Natural killer cell (primary cell): ENCODE measurements around the gene MAP2K2. TPM values are rescaled to one million over a fixed set of nuclear protein-coding genes. Genes with fewer than 3 reads are reported as not detected.
A peak's percentile ranks its signal among the peaks of the same experiment; 100 is the strongest.

ENCODE experiments used
- ATAC-seq, 3 donors: fragments of 150-1000 bp in 2 of 3; fragments of 200-7000 bp in 1 of 3; cut with Tn5 transposase; 1 replicate in 1 of 3; 2 replicates in 2 of 3; pipeline ENCODE4 v1.10.0; 2021; ENCODE audit warnings: mild to moderate bottlenecking in 2 of 3, moderate library complexity in 2 of 3
- DNase-seq, 2 donors: peaks; one replicate each; pipeline versions ENCODE4 v3.0.0 to v3.0.0-alpha.2; 2013 to 2021; ENCODE audit warnings: mixed read lengths in 1 of 2
- H3K27ac ChIP-seq: one replicate; pipeline ENCODE4 v1.5.1; 2013; ENCODE audit warnings: mild to moderate bottlenecking, low read length
- H3K27me3 ChIP-seq: one replicate; pipeline ENCODE4 v1.6.1; 2013; ENCODE audit warnings: low read length; ENCODE audit not compliant: control insufficient read depth, insufficient read depth
- H3K36me3 ChIP-seq: one replicate; pipeline ENCODE4 v1.6.1; 2013; ENCODE audit warnings: low read length; ENCODE audit not compliant: control insufficient read depth, insufficient read depth
- H3K4me1 ChIP-seq: one replicate; pipeline ENCODE4 v1.6.1; 2013; ENCODE audit warnings: low read length; ENCODE audit not compliant: control insufficient read depth, insufficient read depth
- H3K4me3 ChIP-seq: one replicate; pipeline ENCODE4 v1.5.1; 2013; ENCODE audit warnings: low read length
- H3K9me3 ChIP-seq: one replicate; pipeline ENCODE4 v1.6.1; 2013; ENCODE audit warnings: low read length; ENCODE audit not compliant: control insufficient read depth, insufficient read depth
- H3K27ac Mint-ChIP-seq, 2 donors: one replicate each; pipeline ENCODE4 v1.8.0; 2022; ENCODE audit warnings: mild to moderate bottlenecking in 2 of 2, mixed read lengths in 2 of 2, moderate library complexity in 1 of 2
- H3K27me3 Mint-ChIP-seq, 2 donors: one replicate each; pipeline ENCODE4 v1.8.0; 2022; ENCODE audit warnings: low read depth in 2 of 2, mixed read lengths in 2 of 2
- H3K36me3 Mint-ChIP-seq: one replicate; pipeline ENCODE4 v1.8.0; 2022; ENCODE audit warnings: mixed read lengths
- H3K4me1 Mint-ChIP-seq, 2 donors: one replicate each; pipeline ENCODE4 v1.8.0; 2022; ENCODE audit warnings: mixed read lengths in 2 of 2
- H3K4me3 Mint-ChIP-seq: one replicate; pipeline ENCODE4 v1.8.0; 2022; ENCODE audit warnings: mild to moderate bottlenecking, moderate library complexity, mixed read lengths
- H3K9me3 Mint-ChIP-seq, 2 donors: one replicate each; pipeline ENCODE4 v1.8.0; 2022; ENCODE audit warnings: mixed read lengths in 2 of 2
- CTCF ChIP-seq: fragments of 200-600 bp; IDR thresholded peaks from one replicate; pipeline ENCODE4 v1.8.0; 2022; ENCODE audit warnings: antibody characterized with exemption
- WGBS: methylation state at CpG from one replicate; pipeline ENCODE4 v1.1.7; 2013; ENCODE audit warnings: missing lambda C conversion rate; ENCODE audit not compliant: insufficient coverage; 5-methylcytosine and 5-hydroxymethylcytosine counted together
- intact Hi-C: fragments of 100-400 bp; cut with micrococcal nuclease; formaldehyde crosslinking; loops from one replicate; pipeline ENCODE4 v1.14.2; 2022
- total RNA-seq, 4 donors: library from RNA; stranded (reverse); fragments of 120-200 nt in 1 of 4; gene quantifications; one replicate each; pipeline versions ENCODE4 v1.2.3 to v1.2.4, GENCODE V29; 2013 to 2022

The MAP2K2 gene
- total RNA-seq, 3 donors from 2014 or later (not counting 1 experiment from before 2014, with no cell fraction given) = 137 to 154 (median 152) TPM

- H3K36me3 ChIP-seq = peaks cover 18% of the 10 kb centered on the region
Observed at GRCh38 chr19:4120559-4121272, 3.2 kb downstream of the MAP2K2 start.

GRCh38 chr19:4119763-4120162 lies 4.2 kb downstream of the MAP2K2 start:
- no peaks in the 10 kb centered on the region for H3K27me3 Mint-ChIP-seq
- intact Hi-C loops = no loop called here
- Histone ChIP-seq H3K9me3 (no peaks in the 10 kb centered on the region), H3K36me3 (peaks cover 19% of the 10 kb centered on the region), H3K4me3 (no peak overlapping the region), H3K27ac (no peak overlapping the region), H3K27me3 (no peaks in the 10 kb centered on the region), H3K4me1 (peaks cover 39% of the 10 kb centered on the region)
- H3K4me3 Mint-ChIP-seq = no peak overlapping the region
- H3K36me3 Mint-ChIP-seq = no peaks in the 10 kb centered on the region
- TF ChIP-seq CTCF = no peak
- DNase-seq (no peak), ATAC-seq (no peak)
- 93% methylated on average over 13 of the region's 13 CpGs for WGBS
- no peaks in the 10 kb centered on the region for H3K9me3 Mint-ChIP-seq
- peak overlapping the region; percentile 56 to 70 for H3K27ac Mint-ChIP-seq
- peaks cover 27 to 47% of the 10 kb centered on the region in 2 donors for H3K4me1 Mint-ChIP-seq

More at GRCh38 chr19:4120559-4121272, 3.2 kb downstream of the MAP2K2 start:
- Mint-ChIP-seq H3K9me3 (no peaks in the 10 kb centered on the region), H3K27ac (peak overlapping the region; percentile 70 to 97), H3K4me1 (peaks cover 18 to 37% of the 10 kb centered on the region in 2 donors), H3K4me3 (no peak overlapping the region), H3K36me3 (no peaks in the 10 kb centered on the region), H3K27me3 (no peaks in the 10 kb centered on the region)
- WGBS = 92% methylated on average over 21 of the region's 21 CpGs
- Histone ChIP-seq H3K4me3 (no peak overlapping the region), H3K27ac (no peak overlapping the region), H3K9me3 (no peaks in the 10 kb centered on the region), H3K27me3 (no peaks in the 10 kb centered on the region), H3K4me1 (peaks cover 30% of the 10 kb centered on the region)
- TF ChIP-seq CTCF = no peak
- intact Hi-C loops = no loop called here
- DNase-seq (no peak), ATAC-seq (no peak)

- no peak overlapping the region for H3K4me3 Mint-ChIP-seq
- H3K9me3 ChIP-seq = no peaks in the 10 kb centered on the region
- no peaks in the 10 kb centered on the region for H3K36me3 Mint-ChIP-seq
- peaks cover 38% of the 10 kb centered on the region for H3K36me3 ChIP-seq
- H3K27ac Mint-ChIP-seq = peak overlapping the region; percentile 82 to 87
- H3K27ac ChIP-seq = peak overlapping the region; percentile 59
- no peak overlapping the region for H3K4me3 ChIP-seq
- peaks cover 32 to 39% of the 10 kb centered on the region in 2 donors for H3K4me1 Mint-ChIP-seq
- TF ChIP-seq CTCF = no peak
- H3K9me3 Mint-ChIP-seq = no peaks in the 10 kb centered on the region
- peaks cover 47% of the 10 kb centered on the region for H3K4me1 ChIP-seq
- 78% methylated on average over 13 of the region's 13 CpGs for WGBS
- intact Hi-C loops = no loop called here
- DNase-seq (no peak), ATAC-seq (no peak)
- no peaks in the 10 kb centered on the region for H3K27me3 Mint-ChIP-seq
- H3K27me3 ChIP-seq = no peaks in the 10 kb centered on the region
Observed at GRCh38 chr19:4115818-4116385, 8.0 kb downstream of the MAP2K2 start.
